PFSK-1 (cell line): ENCODE measurements around the gene MSLN.

Experiments
- FOXP2 ChIP-seq: optimal IDR thresholded peaks from 2 replicates; pipeline ENCODE3; 2011; ENCODE audit warnings: borderline replicate concordance, control low read depth, inconsistent platforms; ENCODE audit not compliant: insufficient read depth; ENCODE audit errors: extremely low read length, extremely low read depth
- POLR2AphosphoS5 ChIP-seq: IDR thresholded peaks from 2 replicates; pipeline ENCODE4 v1.6.1; 2012; ENCODE audit warnings: low read depth, mild to moderate bottlenecking, control low read depth, low read length, moderate library complexity
- REST ChIP-seq, 2 experiments: IDR thresholded peaks; 2 replicates each; pipeline versions ENCODE4 v1.6.1 to v1.8.0; 2011 to 2012; ENCODE audit warnings: low read depth in 2 of 2, low read length in 2 of 2, control low read depth in 1 of 2, inconsistent platforms in 1 of 2, mild to moderate bottlenecking in 1 of 2, moderate library complexity in 1 of 2; ENCODE audit not compliant: insufficient read depth in 1 of 2
- SIN3A ChIP-seq: IDR thresholded peaks from 2 replicates; pipeline ENCODE4 v1.6.1; 2012; ENCODE audit warnings: mild to moderate bottlenecking, low read length, moderate library complexity, borderline replicate concordance; ENCODE audit not compliant: insufficient read depth
- TAF1 ChIP-seq: IDR thresholded peaks from 2 replicates; pipeline ENCODE4 v1.6.1; 2012; ENCODE audit warnings: low read length, control low read depth, borderline replicate concordance; ENCODE audit not compliant: insufficient read depth

MSLN gene

DNA sequence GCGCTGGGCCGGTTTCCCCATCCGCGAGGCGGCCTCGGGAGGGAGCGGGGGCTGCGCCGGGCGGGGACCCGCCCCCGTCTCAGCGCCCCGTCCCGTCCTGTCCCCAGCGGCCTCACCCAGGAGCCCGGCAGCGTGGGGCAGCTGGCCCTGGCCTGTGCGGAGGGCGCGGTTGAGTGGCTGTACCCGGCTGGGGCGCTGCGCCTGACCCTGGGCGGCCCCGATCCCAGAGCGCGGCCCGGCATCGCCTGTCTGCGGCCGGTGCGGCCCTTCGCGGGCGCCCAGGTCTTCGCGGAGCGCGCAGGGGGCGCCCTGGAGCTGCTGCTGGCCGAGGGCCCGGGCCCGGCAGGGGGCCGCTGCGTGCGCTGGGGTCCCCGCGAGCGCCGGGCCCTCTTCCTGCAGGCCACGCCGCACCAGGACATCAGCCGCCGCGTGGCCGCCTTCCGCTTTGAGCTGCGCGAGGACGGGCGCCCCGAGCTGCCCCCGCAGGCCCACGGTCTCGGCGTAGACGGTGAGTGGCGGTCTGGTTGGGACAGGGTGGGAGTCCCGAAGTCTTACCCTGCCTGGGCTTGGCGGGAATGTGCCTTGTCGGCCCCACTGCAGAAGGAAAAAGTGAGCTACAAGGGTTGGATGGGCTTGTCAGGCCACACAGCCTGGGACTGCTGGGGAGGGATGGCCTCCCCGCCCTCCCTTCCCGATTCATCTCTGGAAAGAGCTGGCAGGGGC, 44.9 kb upstream of the MSLN start:
- TF ChIP-seq SIN3A (no peak), FOXP2 (no peak)

DNA sequence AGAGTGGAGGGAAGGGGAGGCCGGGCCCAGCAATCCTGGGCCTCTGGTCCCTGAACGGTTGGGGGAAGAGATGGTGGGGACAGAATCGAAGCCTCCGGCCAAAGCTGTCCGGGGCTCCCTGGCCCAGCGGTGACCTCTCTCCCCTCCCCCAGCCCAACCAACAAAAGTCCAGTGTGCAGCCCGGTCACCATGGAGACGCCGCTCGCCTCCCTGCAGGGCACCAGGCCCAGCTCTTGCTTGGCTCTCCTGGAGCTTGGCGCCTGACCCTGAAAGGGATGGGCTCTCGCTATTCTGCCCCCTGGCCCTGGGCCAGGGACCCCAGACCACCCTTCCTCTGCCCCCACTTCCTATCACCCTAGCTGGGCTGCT, 44.4 kb upstream of the MSLN start:
- no peak for TF ChIP-seq TAF1

DNA sequence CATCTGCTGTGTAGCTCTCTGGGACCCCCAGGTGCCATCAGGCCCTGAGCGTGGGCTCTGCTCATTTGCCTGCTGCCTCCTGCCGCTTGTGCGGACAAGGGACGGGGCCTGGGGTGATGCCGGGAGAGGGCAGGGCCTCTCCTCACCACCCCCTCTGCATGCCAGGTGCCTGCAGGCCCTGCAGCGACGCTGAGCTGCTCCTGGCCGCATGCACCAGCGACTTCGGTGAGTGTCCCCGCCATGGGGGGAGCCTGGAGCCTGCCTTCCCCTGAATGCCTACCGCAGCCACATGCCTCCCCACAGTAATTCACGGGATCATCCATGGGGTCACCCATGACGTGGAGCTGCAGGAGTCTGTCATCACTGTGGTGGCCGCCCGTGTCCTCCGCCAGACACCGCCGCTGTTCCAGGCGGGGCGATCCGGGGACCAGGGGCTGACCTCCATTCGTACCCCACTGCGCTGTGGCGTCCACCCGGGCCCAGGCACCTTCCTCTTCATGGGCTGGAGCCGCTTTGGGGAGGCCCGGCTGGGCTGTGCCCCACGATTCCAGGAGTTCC, 43.7 kb upstream of the MSLN start:
- TF ChIP-seq TAF1: no peak
- TF ChIP-seq REST (IDR thresholded peaks at IDR 0.05; ENCODE audit: insufficient read depth in 1 of 2, low read depth in 2 of 2, low read length in 2 of 2): no peak
- no peak for TF ChIP-seq FOXP2
- no peak for TF ChIP-seq POLR2AphosphoS5
- no peak for TF ChIP-seq SIN3A

- TF ChIP-seq POLR2AphosphoS5: no peak; the same call in 1 of the 2 replicates
- no peak for TF ChIP-seq FOXP2
- no peak for TF ChIP-seq TAF1
- no peak for TF ChIP-seq SIN3A
- no peak for TF ChIP-seq REST (IDR thresholded peaks at IDR 0.05; ENCODE audit: insufficient read depth in 1 of 2, low read depth in 2 of 2, low read length in 2 of 2)
These were observed 42.9 kb upstream of the MSLN start for GRCh38 chr16:717450-718245.

GRCh38 chr16:718389-718788, 42.1 kb upstream of the MSLN start:
- no peak for TF ChIP-seq TAF1
- no peak for TF ChIP-seq SIN3A
- TF ChIP-seq REST (IDR thresholded peaks at IDR 0.05; ENCODE audit: insufficient read depth in 1 of 2, low read depth in 2 of 2, low read length in 2 of 2): no peak
- TF ChIP-seq POLR2AphosphoS5: no peak
- no peak for TF ChIP-seq FOXP2

DNA sequence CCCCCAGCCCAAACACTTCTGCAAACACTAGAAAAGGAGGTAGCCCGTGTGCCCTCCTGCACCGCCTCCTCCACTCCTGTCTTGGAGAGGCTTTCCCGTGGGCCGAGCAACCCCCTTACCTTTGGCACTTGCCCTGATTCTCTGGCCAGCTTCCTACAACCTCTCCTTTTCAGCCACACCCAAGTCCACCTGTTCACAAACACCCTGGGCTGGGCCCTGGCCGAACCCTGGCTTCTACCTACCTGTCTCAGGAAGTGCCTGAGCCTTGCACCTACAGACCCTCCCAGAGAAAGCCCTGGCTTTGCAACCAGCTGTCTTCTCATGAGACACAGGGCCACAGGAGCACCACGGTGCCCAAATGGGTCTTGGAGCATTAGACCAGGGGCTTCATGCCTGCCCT, 41.6 kb upstream of the MSLN start:
- no peak for TF ChIP-seq TAF1
- TF ChIP-seq REST (IDR thresholded peaks at IDR 0.05; ENCODE audit: insufficient read depth in 1 of 2, low read depth in 2 of 2, low read length in 2 of 2): no peak
- TF ChIP-seq FOXP2: no peak
